ENCODE results near the gene CRPPA.

DNA sequence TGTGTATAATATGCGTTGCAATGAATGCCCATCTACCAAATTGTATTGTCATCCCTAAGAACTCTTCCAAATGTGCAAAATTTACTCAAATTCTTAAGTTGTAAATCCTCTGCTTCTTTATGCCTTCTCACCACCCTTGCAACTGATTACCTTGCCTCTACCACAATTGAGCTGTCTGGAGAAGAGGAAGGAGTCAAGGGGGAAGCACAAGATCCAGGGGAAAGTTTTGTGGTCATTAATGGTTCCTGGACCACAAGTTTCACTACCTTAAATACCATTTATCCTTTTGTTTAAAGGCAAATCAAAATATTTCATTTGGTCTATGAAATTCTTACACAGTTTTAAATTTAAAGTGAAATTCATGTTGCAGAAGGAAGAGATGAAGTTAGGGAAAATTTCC is 16.7 kb downstream of the CRPPA start:
- TF ChIP-seq, protein P1, sequence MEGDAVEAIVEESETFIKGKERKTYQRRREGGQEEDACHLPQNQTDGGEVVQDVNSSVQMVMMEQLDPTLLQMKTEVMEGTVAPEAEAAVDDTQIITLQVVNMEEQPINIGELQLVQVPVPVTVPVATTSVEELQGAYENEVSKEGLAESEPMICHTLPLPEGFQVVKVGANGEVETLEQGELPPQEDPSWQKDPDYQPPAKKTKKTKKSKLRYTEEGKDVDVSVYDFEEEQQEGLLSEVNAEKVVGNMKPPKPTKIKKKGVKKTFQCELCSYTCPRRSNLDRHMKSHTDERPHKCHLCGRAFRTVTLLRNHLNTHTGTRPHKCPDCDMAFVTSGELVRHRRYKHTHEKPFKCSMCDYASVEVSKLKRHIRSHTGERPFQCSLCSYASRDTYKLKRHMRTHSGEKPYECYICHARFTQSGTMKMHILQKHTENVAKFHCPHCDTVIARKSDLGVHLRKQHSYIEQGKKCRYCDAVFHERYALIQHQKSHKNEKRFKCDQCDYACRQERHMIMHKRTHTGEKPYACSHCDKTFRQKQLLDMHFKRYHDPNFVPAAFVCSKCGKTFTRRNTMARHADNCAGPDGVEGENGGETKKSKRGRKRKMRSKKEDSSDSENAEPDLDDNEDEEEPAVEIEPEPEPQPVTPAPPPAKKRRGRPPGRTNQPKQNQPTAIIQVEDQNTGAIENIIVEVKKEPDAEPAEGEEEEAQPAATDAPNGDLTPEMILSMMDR (IDR thresholded peaks at IDR 0.05; ENCODE audit: borderline replicate concordance, extremely low read depth, low read length, poor library complexity, severe bottlenecking), result no peak
- no peak for TF ChIP-seq EZH2 (IDR thresholded peaks at IDR 0.05; ENCODE audit: borderline replicate concordance, low read depth, low read length, severe bottlenecking)

Measured in DND-41 (cell line).